Mesenchymal stem cell (in vitro differentiated cells and primary cell): Measurements from ENCODE around the gene LUZP2.

Source experiments
- DNase-seq: peaks from one replicate; pipeline ENCODE4 v3.0.0-alpha.2; 2013
- H2AFZ ChIP-seq: one replicate; pipeline ENCODE4 v1.6.1; 2013; ENCODE audit warnings: low read depth, mild to moderate bottlenecking, control low read depth, inconsistent platforms, low read length, moderate library complexity
- H2AK5ac ChIP-seq: 2 replicates; pipeline ENCODE4 v1.6.1; 2013; ENCODE audit warnings: low read length, moderate library complexity, mild to moderate bottlenecking, inconsistent platforms; ENCODE audit not compliant: severe bottlenecking
- H2BK120ac ChIP-seq: one replicate; pipeline ENCODE4 v1.6.1; 2013; ENCODE audit warnings: low read depth, mild to moderate bottlenecking, inconsistent platforms, low read length, moderate library complexity
- H2BK12ac ChIP-seq, 2 experiments: one replicate each; pipeline ENCODE4 v1.6.1; 2013; ENCODE audit warnings: inconsistent platforms in 2 of 2, low read length in 2 of 2, mild to moderate bottlenecking in 2 of 2, moderate library complexity in 2 of 2, control low read depth in 1 of 2
- H2BK15ac ChIP-seq: one replicate; pipeline ENCODE4 v1.6.1; 2013; ENCODE audit warnings: mild to moderate bottlenecking, low read depth, inconsistent platforms; ENCODE audit not compliant: poor library complexity, severe bottlenecking
- H2BK5ac ChIP-seq: 2 replicates; pipeline ENCODE4 v1.6.1; 2013; ENCODE audit warnings: low read depth, mild to moderate bottlenecking, low read length, control low read depth, inconsistent platforms; ENCODE audit not compliant: poor library complexity, severe bottlenecking
- H3K14ac ChIP-seq, 2 experiments: one replicate each; pipeline ENCODE4 v1.6.1; 2013; ENCODE audit warnings: inconsistent platforms in 2 of 2, low read length in 2 of 2, control low read depth in 1 of 2, mild to moderate bottlenecking in 1 of 2, moderate library complexity in 1 of 2
- H3K18ac ChIP-seq, 2 experiments: one replicate each; pipeline ENCODE4 v1.6.1; 2013; ENCODE audit warnings: inconsistent platforms in 2 of 2, low read length in 2 of 2, control low read depth in 1 of 2, low read depth in 1 of 2, mild to moderate bottlenecking in 1 of 2
- H3K23ac ChIP-seq, 2 experiments: one replicate each; pipeline ENCODE4 v1.6.1; 2013; ENCODE audit warnings: inconsistent platforms in 2 of 2, low read length in 2 of 2, mild to moderate bottlenecking in 2 of 2, moderate library complexity in 2 of 2, control low read depth in 1 of 2
- H3K27ac ChIP-seq: 2 replicates; pipeline ENCODE4 v1.5.1; 2013; ENCODE audit warnings: mild to moderate bottlenecking, moderate library complexity, low read length, control low read depth, inconsistent platforms; ENCODE audit not compliant: poor library complexity, severe bottlenecking
- H3K27me3 ChIP-seq, 2 experiments: 2 replicates each; pipeline versions ENCODE4 v1.6.1 to v1.7.0; 2013; ENCODE audit warnings: low read length in 2 of 2, mild to moderate bottlenecking in 2 of 2, moderate library complexity in 2 of 2, control low read depth in 1 of 2, inconsistent platforms in 1 of 2; ENCODE audit not compliant: control insufficient read depth in 1 of 2, insufficient read depth in 1 of 2
- H3K36me3 ChIP-seq, 2 experiments: 2 replicates each; pipeline versions ENCODE4 v1.6.1 to v1.7.0; 2013; ENCODE audit warnings: low read length in 2 of 2, control low read depth in 1 of 2, inconsistent platforms in 1 of 2, low read depth in 1 of 2, mild to moderate bottlenecking in 1 of 2; ENCODE audit not compliant: insufficient read depth in 2 of 2, control insufficient read depth in 1 of 2
- H3K4ac ChIP-seq, 2 experiments: one replicate each; pipeline ENCODE4 v1.6.1; 2013; ENCODE audit warnings: inconsistent platforms in 2 of 2, low read length in 2 of 2, mild to moderate bottlenecking in 2 of 2, moderate library complexity in 2 of 2, control low read depth in 1 of 2, low read depth in 1 of 2
- H3K4me1 ChIP-seq: 2 replicates; pipeline ENCODE4 v1.6.1; 2013; ENCODE audit warnings: low read depth, low read length, control low read depth; ENCODE audit not compliant: control insufficient read depth, insufficient read depth
- H3K4me2 ChIP-seq: 2 replicates; pipeline ENCODE4 v1.6.1; 2013; ENCODE audit warnings: low read length, mild to moderate bottlenecking, inconsistent platforms; ENCODE audit not compliant: poor library complexity, severe bottlenecking
- H3K4me3 ChIP-seq, 2 experiments: 2 replicates each; pipeline versions ENCODE4 v1.5.1 to v1.7.0; 2013; ENCODE audit warnings: low read length in 2 of 2, mild to moderate bottlenecking in 2 of 2, control low read depth in 1 of 2, low read depth in 1 of 2; ENCODE audit not compliant: insufficient read depth in 1 of 2
- H3K79me1 ChIP-seq: replicated peaks from 2 replicates; pipeline ENCODE4 v1.6.1; 2013; ENCODE audit warnings: mild to moderate bottlenecking, control low read depth, low read length, inconsistent platforms; ENCODE audit not compliant: poor library complexity, severe bottlenecking
- H3K9ac ChIP-seq: 2 replicates; pipeline ENCODE4 v1.7.0; 2013; ENCODE audit warnings: mild to moderate bottlenecking, low read length, moderate library complexity
- H3K9me3 ChIP-seq: 2 replicates; pipeline ENCODE4 v1.7.0; 2013; ENCODE audit warnings: mild to moderate bottlenecking, low read length; ENCODE audit not compliant: control insufficient read depth
- H4K8ac ChIP-seq: one replicate; pipeline ENCODE4 v1.6.1; 2013; ENCODE audit warnings: inconsistent platforms, mild to moderate bottlenecking, low read length, moderate library complexity
- H4K91ac ChIP-seq: one replicate; pipeline ENCODE4 v1.6.1; 2013; ENCODE audit warnings: mild to moderate bottlenecking, low read length, inconsistent platforms
- WGBS: methylation state at CpG from one replicate; pipeline ENCODE4 v1.1.7; 2013; ENCODE audit warnings: mixed read lengths; 5-methylcytosine and 5-hydroxymethylcytosine counted together

LUZP2 gene

GRCh38 chr11:24705474-24705873 is 208.6 kb downstream of the LUZP2 start:
- Histone ChIP-seq H2BK15ac (no peak overlapping the region), H3K23ac (no peak overlapping the region), H3K79me1 (no peaks in the 10 kb centered on the region), H3K9me3 (peaks cover 5% of the 10 kb centered on the region), H2BK120ac (no peak overlapping the region), H3K4me1 (no peaks in the 10 kb centered on the region), H3K27me3 (no peaks in the 10 kb centered on the region), H2AFZ (no peak overlapping the region), H2BK5ac (no peak overlapping the region), H4K8ac (no peak overlapping the region), H4K91ac (no peak overlapping the region), H2BK12ac (no peak overlapping the region), H3K4me3 (no peak overlapping the region), H3K4me2 (no peak overlapping the region), H2AK5ac (no peak overlapping the region), H3K14ac (no peak overlapping the region), H3K18ac (no peak overlapping the region), H3K27ac (no peak overlapping the region), H3K9ac (no peak overlapping the region), H3K36me3 (no peaks in the 10 kb centered on the region), H3K4ac (no peak overlapping the region)
- DNase-seq = no peak

- no peak overlapping the region for H4K91ac ChIP-seq
- H3K4me3 ChIP-seq = no peak overlapping the region
- H2BK5ac ChIP-seq = no peak overlapping the region
- H3K18ac ChIP-seq = no peak overlapping the region
- no peak overlapping the region for H3K27ac ChIP-seq
- H3K14ac ChIP-seq = no peak overlapping the region
- H3K23ac ChIP-seq = no peak overlapping the region
- no peak overlapping the region for H3K4me2 ChIP-seq
- no peaks in the 10 kb centered on the region for H3K36me3 ChIP-seq
- H3K9me3 ChIP-seq = no peaks in the 10 kb centered on the region
- no peaks in the 10 kb centered on the region for H3K27me3 ChIP-seq
- H4K8ac ChIP-seq = no peak overlapping the region
- no peak overlapping the region for H2BK120ac ChIP-seq
- H2AFZ ChIP-seq = no peak overlapping the region
- H3K9ac ChIP-seq = no peak overlapping the region
- no CpG with 5 or more reads among the region's 1 CpG for WGBS
- H2AK5ac ChIP-seq = no peak overlapping the region
- DNase-seq = no peak
- no peak overlapping the region for H2BK12ac ChIP-seq
- H3K4me1 ChIP-seq = no peaks in the 10 kb centered on the region
- H3K4ac ChIP-seq = no peak overlapping the region
- no peak overlapping the region for H2BK15ac ChIP-seq
- no peaks in the 10 kb centered on the region for H3K79me1 ChIP-seq
These were observed 211.8 kb downstream of the LUZP2 start for GRCh38 chr11:24708616-24709015.

- Histone ChIP-seq H3K9ac (no peak overlapping the region), H3K4ac (no peak overlapping the region), H2AK5ac (no peak overlapping the region), H2AFZ (no peak overlapping the region), H3K18ac (no peak overlapping the region), H4K91ac (no peak overlapping the region), H2BK12ac (no peak overlapping the region), H2BK120ac (no peak overlapping the region), H3K27me3 (no peaks in the 10 kb centered on the region), H3K14ac (no peak overlapping the region), H3K27ac (no peak overlapping the region), H3K4me2 (no peak overlapping the region), H2BK5ac (no peak overlapping the region), H3K79me1 (no peaks in the 10 kb centered on the region), H3K4me1 (no peaks in the 10 kb centered on the region), H3K23ac (no peak overlapping the region), H3K9me3 (no peaks in the 10 kb centered on the region), H4K8ac (no peak overlapping the region), H2BK15ac (no peak overlapping the region), H3K4me3 (no peak overlapping the region), H3K36me3 (no peaks in the 10 kb centered on the region)
- no peak for DNase-seq
- 97% methylated on average over 2 of the region's 2 CpGs for WGBS
These were observed 213.2 kb downstream of the LUZP2 start for GRCh38 chr11:24709928-24710565.

- no peak overlapping the region for H3K27ac ChIP-seq
These were observed 217.7 kb downstream of the LUZP2 start for GRCh38 chr11:24714601-24715000.

More at GRCh38 chr11:24714601-24715000, 217.7 kb downstream of the LUZP2 start:
- Histone ChIP-seq H2BK15ac (no peak overlapping the region), H3K4me3 (no peak overlapping the region), H2AFZ (no peak overlapping the region), H3K4me2 (no peak overlapping the region), H3K4me1 (no peaks in the 10 kb centered on the region), H2BK12ac (no peak overlapping the region), H2BK5ac (no peak overlapping the region), H3K9ac (no peak overlapping the region), H4K91ac (no peak overlapping the region), H3K18ac (no peak overlapping the region), H2AK5ac (no peak overlapping the region), H3K23ac (no peak overlapping the region), H3K27me3 (no peaks in the 10 kb centered on the region), H3K14ac (no peak overlapping the region), H3K36me3 (no peaks in the 10 kb centered on the region), H2BK120ac (no peak overlapping the region), H3K9me3 (peaks cover 4% of the 10 kb centered on the region), H3K79me1 (no peaks in the 10 kb centered on the region), H3K4ac (no peak overlapping the region), H4K8ac (no peak overlapping the region)
- DNase-seq = no peak
- no CpG with 5 or more reads among the region's 1 CpG for WGBS
